ENCODE results near the gene CDKL4. TPM values are rescaled to one million over a fixed set of nuclear protein-coding genes. Genes with fewer than 3 reads are reported as not detected.

Gene CDKL4
- total and polyA plus RNA-seq, 2 of the 13 experiments (the other 11 are each of a cell fraction or from before 2014, with no cell fraction given) = 0.29 to 0.50 TPM

GRCh38 chr2:39140322-39140847, 103.4 kb downstream of the CDKL4 start (continued):
- TF ChIP-seq, protein P1, sequence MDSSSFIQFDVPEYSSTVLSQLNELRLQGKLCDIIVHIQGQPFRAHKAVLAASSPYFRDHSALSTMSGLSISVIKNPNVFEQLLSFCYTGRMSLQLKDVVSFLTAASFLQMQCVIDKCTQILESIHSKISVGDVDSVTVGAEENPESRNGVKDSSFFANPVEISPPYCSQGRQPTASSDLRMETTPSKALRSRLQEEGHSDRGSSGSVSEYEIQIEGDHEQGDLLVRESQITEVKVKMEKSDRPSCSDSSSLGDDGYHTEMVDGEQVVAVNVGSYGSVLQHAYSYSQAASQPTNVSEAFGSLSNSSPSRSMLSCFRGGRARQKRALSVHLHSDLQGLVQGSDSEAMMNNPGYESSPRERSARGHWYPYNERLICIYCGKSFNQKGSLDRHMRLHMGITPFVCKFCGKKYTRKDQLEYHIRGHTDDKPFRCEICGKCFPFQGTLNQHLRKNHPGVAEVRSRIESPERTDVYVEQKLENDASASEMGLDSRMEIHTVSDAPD (CRISPR knock-in tag; IDR thresholded peaks at IDR 0.05) = no peak
- no peak for TF ChIP-seq GTF2F1 (IDR thresholded peaks at IDR 0.05; ENCODE audit: low read length)
- TF ChIP-seq, protein P2, sequence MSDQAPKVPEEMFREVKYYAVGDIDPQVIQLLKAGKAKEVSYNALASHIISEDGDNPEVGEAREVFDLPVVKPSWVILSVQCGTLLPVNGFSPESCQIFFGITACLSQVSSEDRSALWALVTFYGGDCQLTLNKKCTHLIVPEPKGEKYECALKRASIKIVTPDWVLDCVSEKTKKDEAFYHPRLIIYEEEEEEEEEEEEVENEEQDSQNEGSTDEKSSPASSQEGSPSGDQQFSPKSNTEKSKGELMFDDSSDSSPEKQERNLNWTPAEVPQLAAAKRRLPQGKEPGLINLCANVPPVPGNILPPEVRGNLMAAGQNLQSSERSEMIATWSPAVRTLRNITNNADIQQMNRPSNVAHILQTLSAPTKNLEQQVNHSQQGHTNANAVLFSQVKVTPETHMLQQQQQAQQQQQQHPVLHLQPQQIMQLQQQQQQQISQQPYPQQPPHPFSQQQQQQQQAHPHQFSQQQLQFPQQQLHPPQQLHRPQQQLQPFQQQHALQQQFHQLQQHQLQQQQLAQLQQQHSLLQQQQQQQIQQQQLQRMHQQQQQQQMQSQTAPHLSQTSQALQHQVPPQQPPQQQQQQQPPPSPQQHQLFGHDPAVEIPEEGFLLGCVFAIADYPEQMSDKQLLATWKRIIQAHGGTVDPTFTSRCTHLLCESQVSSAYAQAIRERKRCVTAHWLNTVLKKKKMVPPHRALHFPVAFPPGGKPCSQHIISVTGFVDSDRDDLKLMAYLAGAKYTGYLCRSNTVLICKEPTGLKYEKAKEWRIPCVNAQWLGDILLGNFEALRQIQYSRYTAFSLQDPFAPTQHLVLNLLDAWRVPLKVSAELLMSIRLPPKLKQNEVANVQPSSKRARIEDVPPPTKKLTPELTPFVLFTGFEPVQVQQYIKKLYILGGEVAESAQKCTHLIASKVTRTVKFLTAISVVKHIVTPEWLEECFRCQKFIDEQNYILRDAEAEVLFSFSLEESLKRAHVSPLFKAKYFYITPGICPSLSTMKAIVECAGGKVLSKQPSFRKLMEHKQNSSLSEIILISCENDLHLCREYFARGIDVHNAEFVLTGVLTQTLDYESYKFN (CRISPR knock-in tag; conservative IDR thresholded peaks at IDR 0.05) = peak; percentile 58

GRCh38 chr2:39139511-39140237, 104.1 kb downstream of the CDKL4 start:
- peak overlapping the region; percentile 66 for H3K4me2 ChIP-seq (ENCODE audit: low read depth, low read length)
- TF ChIP-seq CEBPG (CRISPR knock-in tag; IDR thresholded peaks at IDR 0.05) (peak; percentile 75), ATF1 (CRISPR knock-in tag; IDR thresholded peaks at IDR 0.05) (peak; percentile 0; the same call in 1 of the 2 replicates), ATF4 (CRISPR knock-in tag; IDR thresholded peaks at IDR 0.05) (peak in 1 of 2 experiments; percentile 89; a peak in 2 of 4 replicates), CENPT (CRISPR knock-in tag; IDR thresholded peaks at IDR 0.05; ENCODE audit: low read depth) (no peak), CHD2 (IDR thresholded peaks at IDR 0.05; ENCODE audit: low read depth, low read length) (no peak)
- TF ChIP-seq, protein P3, sequence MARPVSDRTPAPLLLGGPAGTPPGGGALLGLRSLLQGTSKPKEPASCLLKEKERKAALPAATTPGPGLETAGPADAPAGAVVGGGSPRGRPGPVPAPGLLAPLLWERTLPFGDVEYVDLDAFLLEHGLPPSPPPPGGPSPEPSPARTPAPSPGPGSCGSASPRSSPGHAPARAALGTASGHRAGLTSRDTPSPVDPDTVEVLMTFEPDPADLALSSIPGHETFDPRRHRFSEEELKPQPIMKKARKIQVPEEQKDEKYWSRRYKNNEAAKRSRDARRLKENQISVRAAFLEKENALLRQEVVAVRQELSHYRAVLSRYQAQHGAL (CRISPR knock-in tag; IDR thresholded peaks at IDR 0.05; ENCODE audit: not compliant biosample characterization) = no peak

More at GRCh38 chr2:39139511-39140237, 104.1 kb downstream of the CDKL4 start:
- peak overlapping the region in 1 of 3 experiments; percentile 35; a peak in 3 of 6 replicates for H3K4me3 ChIP-seq (replicated peaks in 1 of 3; ENCODE audit: insufficient read depth in 1 of 3, low read depth in 2 of 3, low read length in 3 of 3)
- ATAC-seq (no peak), FAIRE-seq (peak; percentile 12), DNase-seq (ENCODE audit: low spot score) (no peak)
- H3K9ac ChIP-seq (ENCODE audit: insufficient read depth, low read depth, low read length) = peak overlapping the region; percentile 2; the same call in 1 of the 2 replicates
- no TSS peak for BruUV-seq (replicated peaks)
- peaks cover 61% of the 10 kb centered on the region for H3K4me1 ChIP-seq (ENCODE audit: insufficient read depth, low read length)
- no peaks in the 10 kb centered on the region for H4K20me1 ChIP-seq (ENCODE audit: insufficient read depth, low read length)
- H3K36me3 ChIP-seq (replicated peaks in 1 of 2; ENCODE audit: control insufficient read depth in 1 of 2, insufficient read depth in 2 of 2, low read length in 2 of 2) = no peaks in the 10 kb centered on the region
- H3K79me2 ChIP-seq (ENCODE audit: insufficient read depth, low read length) = no peaks in the 10 kb centered on the region
- WGBS (ENCODE audit: low lambda C conversion rate) = 10% methylated on average over 2 of the region's 2 CpGs
- peak overlapping the region; percentile 57 for H3K27ac ChIP-seq (ENCODE audit: extremely low read length, insufficient read depth, low read length)
- no peaks in the 10 kb centered on the region for H3K27me3 ChIP-seq (ENCODE audit: control insufficient read depth in 1 of 2, insufficient read depth in 2 of 2, low read length in 2 of 2)
- no peak overlapping the region for H2AFZ ChIP-seq (ENCODE audit: low read length)
- in situ Hi-C loops (cut with HindIII; ENCODE audit: extremely low pct_ligation_motif_present, low pct_unique_long_range_greater_than_20kb) = no loop called here
- H3K9me3 ChIP-seq (ENCODE audit: low read length) = no peaks in the 10 kb centered on the region
- intact Hi-C loops (cut with micrococcal nuclease; ENCODE audit: unreplicated experiment) = loop anchor here (1.0 to 10.0 kb wide), 3 partner anchors 18 to 265 kb away; partner anchors contain the start of genes DHX57, MORN2 and SOS1
- POLR2A ChIA-PET = interaction anchor here (0.6 to 4.2 kb wide), 5 partner anchors 11 to 193 kb away, joined by 3 to 58 read pairs (median 6); partner anchors contain the start of gene SOS1
- CTCF ChIA-PET (ENCODE audit: low intra/inter-chr PET ratio, low total read pairs) = no interaction called here

Measured in HepG2 (cell line).